Gastroesophageal sphincter (tissue), 4 donors: Measurements from ENCODE around the gene PDE4B. TPM values are rescaled to one million over a fixed set of nuclear protein-coding genes. Genes with fewer than 3 reads are reported as not detected.

Experiments
- ATAC-seq: fragments of 150-250 bp; one replicate; pipeline ENCODE4 v1.9.1; 2016; ENCODE audit warnings: mild to moderate bottlenecking, moderate library complexity
- H3K27ac ChIP-seq, 4 donors: fragments of 200-600 bp; sonication (generic) in 3 of 4; 1 replicate in 3 of 4; 2 replicates in 1 of 4; pipeline ENCODE4 v1.5.1; 2016 to 2019
- H3K27me3 ChIP-seq: fragments of 200-600 bp; sonication (generic); one replicate; pipeline ENCODE4 v1.5.1; 2019
- H3K36me3 ChIP-seq, 2 donors: fragments of 200-600 bp; sonication (generic); one replicate each; pipeline ENCODE4 v1.5.1; 2019; ENCODE audit warnings: control low read depth in 1 of 2
- H3K4me1 ChIP-seq, 3 donors: fragments of 200-600 bp; sonication (generic); 1 replicate in 2 of 3; 2 replicates in 1 of 3; pipeline ENCODE4 v1.5.1; 2016 to 2019; ENCODE audit warnings: control low read depth in 2 of 3
- H3K4me3 ChIP-seq, 2 donors: fragments of 200-600 bp; sonication (generic); one replicate each; pipeline ENCODE4 v1.5.1; 2019; ENCODE audit warnings: mild to moderate bottlenecking in 1 of 2, moderate library complexity in 1 of 2
- H3K9me3 ChIP-seq, 3 donors: fragments of 200-600 bp; sonication (generic); one replicate each; pipeline ENCODE4 v1.5.1; 2017 to 2019; ENCODE audit warnings: control low read depth in 2 of 3
- EP300 ChIP-seq: sonication (generic); formaldehyde crosslinking; IDR thresholded peaks from one replicate; pipeline ENCODE4 v1.6.1; 2017; ENCODE audit warnings: antibody characterized with exemption, mild to moderate bottlenecking
- POLR2A ChIP-seq, 2 donors: fragments of 450-650 bp; IDR thresholded peaks; one replicate each; pipeline ENCODE4 v1.6.1; 2017; ENCODE audit warnings: antibody characterized with exemption in 2 of 2, mild to moderate bottlenecking in 2 of 2, moderate library complexity in 1 of 2
- POLR2AphosphoS5 ChIP-seq: sonication (generic); formaldehyde crosslinking; IDR thresholded peaks from one replicate; pipeline ENCODE4 v1.6.1; 2017; ENCODE audit warnings: antibody characterized with exemption
- WGBS, 2 donors: methylation state at CpG; one replicate each; pipeline ENCODE4 v1.1.5; 2018; ENCODE audit warnings: low coverage in 1 of 2; 5-methylcytosine and 5-hydroxymethylcytosine counted together
- total RNA-seq, 4 donors: library from RNA; depleted of rRNA; stranded (reverse); fragments of >200 nt; gene quantifications; one replicate each; pipeline ENCODE4 v1.1.0, GENCODE V29; 2016
- TF ChIP-seq, protein P1 (sequence below), 4 experiments: fragments of 200-600 bp in 2 of 4; fragments of 450-650 bp in 2 of 4; sonication (generic) in 1 of 4; IDR thresholded peaks; one replicate each; pipeline ENCODE4 v1.5.1; 2017 to 2019; ENCODE audit warnings: antibody characterized with exemption in 4 of 4, mild to moderate bottlenecking in 2 of 4, moderate library complexity in 2 of 4

PDE4B gene
- total RNA-seq, 4 donors from 2014 or later: 5.9 to 16.2 (median 8.8) TPM

- peak overlapping the region in 1 of 4 donors; percentile 13 for H3K27ac ChIP-seq
- TF ChIP-seq, protein P1, sequence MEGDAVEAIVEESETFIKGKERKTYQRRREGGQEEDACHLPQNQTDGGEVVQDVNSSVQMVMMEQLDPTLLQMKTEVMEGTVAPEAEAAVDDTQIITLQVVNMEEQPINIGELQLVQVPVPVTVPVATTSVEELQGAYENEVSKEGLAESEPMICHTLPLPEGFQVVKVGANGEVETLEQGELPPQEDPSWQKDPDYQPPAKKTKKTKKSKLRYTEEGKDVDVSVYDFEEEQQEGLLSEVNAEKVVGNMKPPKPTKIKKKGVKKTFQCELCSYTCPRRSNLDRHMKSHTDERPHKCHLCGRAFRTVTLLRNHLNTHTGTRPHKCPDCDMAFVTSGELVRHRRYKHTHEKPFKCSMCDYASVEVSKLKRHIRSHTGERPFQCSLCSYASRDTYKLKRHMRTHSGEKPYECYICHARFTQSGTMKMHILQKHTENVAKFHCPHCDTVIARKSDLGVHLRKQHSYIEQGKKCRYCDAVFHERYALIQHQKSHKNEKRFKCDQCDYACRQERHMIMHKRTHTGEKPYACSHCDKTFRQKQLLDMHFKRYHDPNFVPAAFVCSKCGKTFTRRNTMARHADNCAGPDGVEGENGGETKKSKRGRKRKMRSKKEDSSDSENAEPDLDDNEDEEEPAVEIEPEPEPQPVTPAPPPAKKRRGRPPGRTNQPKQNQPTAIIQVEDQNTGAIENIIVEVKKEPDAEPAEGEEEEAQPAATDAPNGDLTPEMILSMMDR (IDR thresholded peaks at IDR 0.05): no peak
- TF ChIP-seq EP300: no peak
These were observed 474.1 kb downstream of the PDE4B start for GRCh38 chr1:66266756-66267155.

GRCh38 chr1:66267201-66267940 is 474.7 kb downstream of the PDE4B start:
- no peak for ATAC-seq
- H3K27ac ChIP-seq: peak overlapping the region in 3 of 4 donors; percentile 43 to 53 (median 46)
- no peak for TF ChIP-seq POLR2AphosphoS5
- TF ChIP-seq EP300: no peak
- TF ChIP-seq, protein P1 (IDR thresholded peaks at IDR 0.05): no peak
- TF ChIP-seq POLR2A (IDR thresholded peaks at IDR 0.05): no peak
- H3K9me3 ChIP-seq: no peaks in the 10 kb centered on the region
- peaks cover 12 to 39% (median 16%) of the 10 kb centered on the region in 3 donors for H3K4me1 ChIP-seq
- 56 to 71% methylated on average over 7 of the region's 7 CpGs for WGBS, 2 donors
- H3K36me3 ChIP-seq: no peaks in the 10 kb centered on the region
- H3K27me3 ChIP-seq: no peaks in the 10 kb centered on the region
- no peak overlapping the region for H3K4me3 ChIP-seq

More at GRCh38 chr1:66266756-66267155, 474.1 kb downstream of the PDE4B start:
- H3K4me1 ChIP-seq: peaks cover 8 to 33% (median 10%) of the 10 kb centered on the region in 3 donors
- H3K9me3 ChIP-seq: no peaks in the 10 kb centered on the region
- no peaks in the 10 kb centered on the region for H3K27me3 ChIP-seq
- WGBS, 2 donors: 45 to 92% methylated on average over 3 of the region's 3 CpGs
- ATAC-seq: no peak
- H3K4me3 ChIP-seq: no peak overlapping the region
- H3K36me3 ChIP-seq: no peaks in the 10 kb centered on the region

DNA sequence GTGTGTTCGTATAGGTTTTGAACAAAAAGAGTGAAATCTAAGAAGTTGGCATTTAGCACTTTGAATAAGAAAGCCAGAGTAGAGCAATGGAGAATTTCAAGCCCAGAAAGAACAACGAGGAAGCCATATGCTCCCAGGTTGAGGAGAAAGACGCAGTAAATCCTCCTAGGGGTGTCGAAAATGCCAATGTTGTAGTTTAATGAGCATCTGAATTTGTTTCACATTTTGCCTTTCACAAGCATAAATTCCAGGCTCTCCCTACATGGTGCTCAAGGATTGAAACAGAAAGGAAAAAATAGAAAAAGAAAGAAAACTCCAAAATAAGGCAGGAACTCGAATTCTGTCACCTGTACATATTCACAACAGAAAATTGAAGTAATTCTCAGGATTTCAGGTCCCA is 476.5 kb downstream of the PDE4B start:
- no peak for ATAC-seq
- Histone ChIP-seq H3K27ac (no peak overlapping the region), H3K4me3 (no peak overlapping the region), H3K36me3 (no peaks in the 10 kb centered on the region), H3K27me3 (no peaks in the 10 kb centered on the region), H3K9me3 (no peaks in the 10 kb centered on the region), H3K4me1 (peaks cover 12 to 41% (median 16%) of the 10 kb centered on the region in 3 donors)
- 91 to 93% methylated on average over 5 of the region's 5 CpGs for WGBS, 2 donors
- no peak for TF ChIP-seq POLR2AphosphoS5

- peak; percentile 78 for ATAC-seq
- 48 to 71% methylated on average over 2 to 5 of the region's 5 CpGs for WGBS, 2 donors
- H3K4me3 ChIP-seq: no peak overlapping the region
- H3K9me3 ChIP-seq: no peaks in the 10 kb centered on the region
- TF ChIP-seq POLR2A (IDR thresholded peaks at IDR 0.05) (no peak), POLR2AphosphoS5 (peak; percentile 95)
- TF ChIP-seq, protein P1 (IDR thresholded peaks at IDR 0.05): no peak
- H3K4me1 ChIP-seq: peaks cover 12 to 51% (median 19%) of the 10 kb centered on the region in 3 donors
- no peaks in the 10 kb centered on the region for H3K36me3 ChIP-seq
- no peaks in the 10 kb centered on the region for H3K27me3 ChIP-seq
- H3K27ac ChIP-seq: peak overlapping the region; percentile 77 to 85 (median 84)
These were observed 477.6 kb downstream of the PDE4B start for GRCh38 chr1:66270119-66270812.

DNA sequence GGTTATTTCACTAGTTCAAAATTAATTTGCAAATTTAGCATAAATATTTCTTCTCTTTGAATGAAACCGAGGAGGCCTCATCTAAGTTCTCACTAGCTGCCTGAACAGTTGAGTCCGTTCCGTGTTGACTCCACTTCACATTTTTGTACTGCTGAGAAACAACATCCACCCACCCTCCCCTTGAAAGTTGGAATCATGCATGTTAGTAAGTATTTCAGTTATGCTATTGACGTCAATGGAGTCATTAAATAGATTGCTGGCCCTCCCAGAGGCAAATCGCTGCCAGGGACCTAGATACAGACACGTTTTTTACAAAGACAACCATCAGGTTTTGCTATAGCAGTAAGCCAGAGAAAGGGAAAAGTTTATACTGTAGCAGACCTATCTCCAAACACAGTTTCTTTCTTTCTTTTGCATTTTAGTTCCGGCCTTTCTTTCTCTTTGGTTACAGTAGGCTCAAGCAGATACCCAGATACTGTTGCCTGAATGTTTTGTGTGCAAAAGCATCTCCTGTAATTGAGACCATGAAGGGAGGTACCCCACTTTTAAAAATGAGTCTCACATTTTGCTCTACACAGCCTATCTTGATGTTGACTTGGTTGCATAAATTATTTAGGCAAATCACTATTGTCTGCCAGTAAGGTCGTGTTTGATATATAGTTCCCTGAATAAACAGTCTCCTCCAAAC is 478.7 kb downstream of the PDE4B start:
- H3K4me1 ChIP-seq: peaks cover 12 to 60% (median 21%) of the 10 kb centered on the region in 3 donors
- ATAC-seq: peak; percentile 92
- TF ChIP-seq POLR2A (IDR thresholded peaks at IDR 0.05) (no peak), EP300 (peak; percentile 75), POLR2AphosphoS5 (peak; percentile 99)
- TF ChIP-seq, protein P1 (IDR thresholded peaks at IDR 0.05): no peak

More for the DNA sequence above, 478.7 kb downstream of the PDE4B start:
- Histone ChIP-seq H3K27ac (peak overlapping the region; percentile 77 to 85 (median 84)), H3K36me3 (no peaks in the 10 kb centered on the region), H3K4me3 (peak overlapping the region; percentile 32 to 34), H3K27me3 (no peaks in the 10 kb centered on the region), H3K9me3 (no peaks in the 10 kb centered on the region)
- WGBS, 2 donors: 7 to 14% methylated on average over 8 of the region's 8 CpGs
